ENCODE measurements around the gene TIMELESS. TPM values are rescaled to one million over a fixed set of nuclear protein-coding genes. Genes with fewer than 3 reads are reported as not detected.

TIMELESS gene
- total and polyA plus RNA-seq, 4 donors: 5.1 to 17.6 (median 10.3) TPM

DNA sequence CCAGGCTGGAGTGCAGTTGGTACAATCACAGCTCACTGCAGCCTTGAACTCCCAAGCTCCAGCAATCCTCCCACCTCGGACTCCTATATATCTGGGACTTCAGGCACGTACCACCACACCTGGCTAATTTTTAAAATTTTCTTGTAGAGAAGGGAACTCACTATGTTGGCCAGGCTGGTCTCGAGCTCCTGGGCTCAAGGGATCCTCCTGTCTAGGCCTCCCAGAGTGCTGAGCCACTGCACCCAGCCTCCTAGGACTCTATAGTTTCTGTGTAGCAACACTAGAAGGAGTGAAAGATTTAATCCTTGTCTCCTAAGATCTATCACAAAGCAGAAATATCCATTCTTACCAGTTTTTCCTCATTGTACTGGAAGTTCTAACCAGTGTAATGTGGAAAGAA, 82.3 kb downstream of the TIMELESS start:
- WGBS: 93% methylated on average over 3 of the region's 3 CpGs

More for the DNA sequence above, 82.3 kb downstream of the TIMELESS start:
- DNase-seq (ENCODE audit: low spot score): no peak
- H3K4me3 ChIP-seq (ENCODE audit: low read depth in 1 of 3, low read length in 3 of 3): no peak overlapping the region
- H3K27me3 ChIP-seq (ENCODE audit: control insufficient read depth in 4 of 4, insufficient read depth in 4 of 4, low read length in 3 of 4): no peaks in the 10 kb centered on the region
- no peak overlapping the region for H3K9ac ChIP-seq (ENCODE audit: low read depth in 1 of 2, low read length in 2 of 2)
- H3K36me3 ChIP-seq (ENCODE audit: control insufficient read depth in 4 of 4, insufficient read depth in 3 of 4, low read depth in 1 of 4, low read length in 3 of 4): no peaks in the 10 kb centered on the region
- TF ChIP-seq FOXA1 (IDR thresholded peaks at IDR 0.05) (no peak), FOXA2 (IDR thresholded peaks at IDR 0.05) (no peak), YY1 (IDR thresholded peaks at IDR 0.05) (no peak)
- H3K27ac ChIP-seq (ENCODE audit: low read depth in 1 of 2, low read length in 2 of 2): no peak overlapping the region
- H3K4me1 ChIP-seq (ENCODE audit: control insufficient read depth in 4 of 4, insufficient read depth in 4 of 4, low read length in 3 of 4): peaks cover 9 to 21% (median 13%) of the 10 kb centered on the region in 4 donors
- H3K9me3 ChIP-seq (ENCODE audit: control insufficient read depth in 4 of 4, low read length in 3 of 4): no peaks in the 10 kb centered on the region

Other genes with a start within 250 kb of the TIMELESS start
- 10 to 100 TPM; 22.1 to 31.8 TPM for gene RNF41, start 227.5 kb downstream of the TIMELESS start, total RNA-seq
- 10 to 100 TPM in 1 of 2 donors, 1 to 10 TPM in 1; 7.6 to 11.5 TPM for gene RNF41, start 227.5 kb downstream of the TIMELESS start, polyA plus RNA-seq
- gene NABP2, start 225.1 kb downstream of the TIMELESS start, total RNA-seq: 10 to 100 TPM; 10.8 to 13.1 TPM
- gene NABP2, start 225.1 kb downstream of the TIMELESS start, polyA plus RNA-seq: 10 to 100 TPM; 12.1 to 14.5 TPM
- 100 to 1,000 TPM; 157 to 195 TPM for gene SLC39A5, start 219.4 kb downstream of the TIMELESS start, total RNA-seq
- gene SLC39A5, start 219.4 kb downstream of the TIMELESS start, polyA plus RNA-seq: 100 to 1,000 TPM; 125 to 126 TPM
- gene ANKRD52, start 191.0 kb downstream of the TIMELESS start, total RNA-seq: 10 to 100 TPM in 1 of 2 donors, 1 to 10 TPM in 1; 8.3 to 13.6 TPM
- gene ANKRD52, start 191.0 kb downstream of the TIMELESS start, polyA plus RNA-seq: 10 to 100 TPM in 1 of 2 donors, 1 to 10 TPM in 1; 5.4 to 10.3 TPM
- 10 to 100 TPM in 1 of 2 donors, 1 to 10 TPM in 1; 3.2 to 40.7 TPM for gene COQ10A, start 182.5 kb downstream of the TIMELESS start, total RNA-seq
- 10 to 100 TPM in 1 of 2 donors, 1 to 10 TPM in 1; 9.5 to 21.6 TPM for gene COQ10A, start 182.5 kb downstream of the TIMELESS start, polyA plus RNA-seq
- gene CS, start 149.1 kb downstream of the TIMELESS start, total RNA-seq: 10 to 100 TPM; 59.0 to 79.9 TPM
- gene CS, start 149.1 kb downstream of the TIMELESS start, polyA plus RNA-seq: 10 to 100 TPM; 33.8 to 36.0 TPM
- gene CNPY2, start 133.4 kb downstream of the TIMELESS start, total RNA-seq: 10 to 100 TPM; 24.6 to 68.7 TPM
- gene CNPY2, start 133.4 kb downstream of the TIMELESS start, polyA plus RNA-seq: 100 to 1,000 TPM in 1 of 2 donors, 10 to 100 TPM in 1; 72.6 to 163 TPM
- 10 to 100 TPM; 20.5 to 92.4 TPM for gene PAN2, start 115.4 kb downstream of the TIMELESS start, total RNA-seq
- 10 to 100 TPM; 26.9 to 28.5 TPM for gene PAN2, start 115.4 kb downstream of the TIMELESS start, polyA plus RNA-seq
- gene IL23A, start 110.5 kb downstream of the TIMELESS start, total RNA-seq: under 1 TPM in 1 of 2 donors, not detected in 1; 0.25 TPM
- gene IL23A, start 110.5 kb downstream of the TIMELESS start, polyA plus RNA-seq: under 1 TPM; 0.14 to 0.22 TPM
- 100 to 1,000 TPM in 1 of 2 donors, 10 to 100 TPM in 1; 68.7 to 219 TPM for gene STAT2, start 89.3 kb downstream of the TIMELESS start, total RNA-seq
- gene STAT2, start 89.3 kb downstream of the TIMELESS start, polyA plus RNA-seq: 10 to 100 TPM; 48.4 to 64.5 TPM
- gene APOF, start 86.6 kb downstream of the TIMELESS start, total RNA-seq: 100 to 1,000 TPM in 1 of 2 donors, 10 to 100 TPM in 1; 11.9 to 109 TPM
- 100 to 1,000 TPM; 203 to 335 TPM for gene APOF, start 86.6 kb downstream of the TIMELESS start, polyA plus RNA-seq
- under 1 TPM; 0.09 to 0.50 TPM for gene MIP, start 5.2 kb upstream of the TIMELESS start, total RNA-seq
- under 1 TPM; 0.28 to 0.60 TPM for gene MIP, start 5.2 kb upstream of the TIMELESS start, polyA plus RNA-seq
- gene SPRYD4, start 19.2 kb upstream of the TIMELESS start, total RNA-seq: 1 to 10 TPM; 3.8 to 7.6 TPM
- 10 to 100 TPM in 1 of 2 donors, 1 to 10 TPM in 1; 7.7 to 13.0 TPM for gene SPRYD4, start 19.2 kb upstream of the TIMELESS start, polyA plus RNA-seq
- 10 to 100 TPM; 42.2 to 53.8 TPM for gene GLS2, start 38.7 kb upstream of the TIMELESS start, total RNA-seq
- 10 to 100 TPM; 28.0 to 53.7 TPM for gene GLS2, start 38.7 kb upstream of the TIMELESS start, polyA plus RNA-seq
- 1 to 10 TPM; 2.3 to 3.8 TPM for gene RBMS2, start 72.4 kb upstream of the TIMELESS start, total RNA-seq
- 1 to 10 TPM; 1.2 to 1.3 TPM for gene RBMS2, start 72.4 kb upstream of the TIMELESS start, polyA plus RNA-seq
- 10 to 100 TPM; 23.0 to 31.9 TPM for gene BAZ2A, start 180.9 kb upstream of the TIMELESS start, total RNA-seq
- gene BAZ2A, start 180.9 kb upstream of the TIMELESS start, polyA plus RNA-seq: 10 to 100 TPM; 12.8 to 21.0 TPM
- 100 to 1,000 TPM; 273 to 347 TPM for gene ATP5F1B, start 196.6 kb upstream of the TIMELESS start, total RNA-seq
- 100 to 1,000 TPM; 528 to 569 TPM for gene ATP5F1B, start 196.6 kb upstream of the TIMELESS start, polyA plus RNA-seq
- 10 to 100 TPM; 65.0 to 87.2 TPM for gene PTGES3, start 238.9 kb upstream of the TIMELESS start, total RNA-seq
- 10 to 100 TPM; 75.4 to 94.1 TPM for gene PTGES3, start 238.9 kb upstream of the TIMELESS start, polyA plus RNA-seq

Data from liver (tissue), 9 donors.